ENCODE measurements around the gene YJEFN3.

DNA sequence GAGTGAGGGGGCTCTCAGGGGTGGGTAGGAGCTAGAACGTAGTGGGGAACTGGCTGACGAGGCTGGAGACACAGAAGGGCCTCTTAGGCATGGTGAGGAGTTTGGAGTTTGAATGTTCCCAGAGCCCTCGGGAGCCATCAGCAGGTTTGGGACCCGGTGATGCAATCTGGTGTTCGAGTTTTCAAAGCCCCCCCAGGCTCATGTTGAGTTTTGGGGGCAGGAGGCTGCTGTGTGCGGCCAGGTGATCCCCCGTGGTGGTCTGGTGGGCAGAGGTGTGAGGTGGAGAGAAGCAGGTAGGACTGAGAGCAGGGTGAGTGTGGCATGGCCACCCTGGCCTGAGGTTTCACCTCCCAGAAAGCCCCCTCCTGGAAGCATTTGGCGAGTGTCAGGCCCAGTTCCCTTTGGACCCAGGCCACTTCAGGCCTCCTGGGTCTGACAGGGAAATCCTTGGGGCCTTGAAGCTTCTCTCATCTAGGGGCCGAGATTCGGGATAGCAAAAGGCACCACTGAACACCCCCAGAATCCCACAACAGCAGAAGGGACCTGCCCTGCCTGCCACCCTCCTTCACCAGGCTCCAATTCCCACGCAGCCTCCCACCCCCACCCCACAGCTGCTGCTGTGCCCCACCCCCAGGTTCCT is 1.2 kb downstream of the YJEFN3 start:
- TF ChIP-seq, protein P1, sequence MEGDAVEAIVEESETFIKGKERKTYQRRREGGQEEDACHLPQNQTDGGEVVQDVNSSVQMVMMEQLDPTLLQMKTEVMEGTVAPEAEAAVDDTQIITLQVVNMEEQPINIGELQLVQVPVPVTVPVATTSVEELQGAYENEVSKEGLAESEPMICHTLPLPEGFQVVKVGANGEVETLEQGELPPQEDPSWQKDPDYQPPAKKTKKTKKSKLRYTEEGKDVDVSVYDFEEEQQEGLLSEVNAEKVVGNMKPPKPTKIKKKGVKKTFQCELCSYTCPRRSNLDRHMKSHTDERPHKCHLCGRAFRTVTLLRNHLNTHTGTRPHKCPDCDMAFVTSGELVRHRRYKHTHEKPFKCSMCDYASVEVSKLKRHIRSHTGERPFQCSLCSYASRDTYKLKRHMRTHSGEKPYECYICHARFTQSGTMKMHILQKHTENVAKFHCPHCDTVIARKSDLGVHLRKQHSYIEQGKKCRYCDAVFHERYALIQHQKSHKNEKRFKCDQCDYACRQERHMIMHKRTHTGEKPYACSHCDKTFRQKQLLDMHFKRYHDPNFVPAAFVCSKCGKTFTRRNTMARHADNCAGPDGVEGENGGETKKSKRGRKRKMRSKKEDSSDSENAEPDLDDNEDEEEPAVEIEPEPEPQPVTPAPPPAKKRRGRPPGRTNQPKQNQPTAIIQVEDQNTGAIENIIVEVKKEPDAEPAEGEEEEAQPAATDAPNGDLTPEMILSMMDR (IDR thresholded peaks at IDR 0.05) = no peak
- no peak for TF ChIP-seq SREBF2 (IDR thresholded peaks at IDR 0.05)
- no peak for TF ChIP-seq EP300 (IDR thresholded peaks at IDR 0.05)
- no peak for TF ChIP-seq POLR2A (IDR thresholded peaks at IDR 0.05; ENCODE audit: low read length)
- TF ChIP-seq MAFK (IDR thresholded peaks at IDR 0.05; ENCODE audit: partially characterized antibody) = no peak
- TF ChIP-seq NR3C1 (IDR thresholded peaks at IDR 0.05) = no peak

All from A549 (cell line).